Activated CD4-positive, alpha-beta T cell treated with anti-CD3 and anti-CD28 coated beads, Interleukin-2, amount 50 U/mL, for 48 hours (primary cell): Measurements from ENCODE around the gene NLRC5.

Experiments
- DNase-seq, 2 experiments: peaks; one replicate each; pipeline ENCODE4 v3.0.0-alpha.2; 2020

Gene NLRC5

GRCh38 chr16:57132470-57132869 is 143.1 kb downstream of the NLRC5 start:
- DNase-seq: no peak

- no peak for DNase-seq
Observed at GRCh38 chr16:57133031-57133430, 143.7 kb downstream of the NLRC5 start.
